Measurements from ENCODE around the gene SGSM1.
A peak's percentile ranks its signal among the peaks of the same experiment; 100 is the strongest.

Gene SGSM1

DNA sequence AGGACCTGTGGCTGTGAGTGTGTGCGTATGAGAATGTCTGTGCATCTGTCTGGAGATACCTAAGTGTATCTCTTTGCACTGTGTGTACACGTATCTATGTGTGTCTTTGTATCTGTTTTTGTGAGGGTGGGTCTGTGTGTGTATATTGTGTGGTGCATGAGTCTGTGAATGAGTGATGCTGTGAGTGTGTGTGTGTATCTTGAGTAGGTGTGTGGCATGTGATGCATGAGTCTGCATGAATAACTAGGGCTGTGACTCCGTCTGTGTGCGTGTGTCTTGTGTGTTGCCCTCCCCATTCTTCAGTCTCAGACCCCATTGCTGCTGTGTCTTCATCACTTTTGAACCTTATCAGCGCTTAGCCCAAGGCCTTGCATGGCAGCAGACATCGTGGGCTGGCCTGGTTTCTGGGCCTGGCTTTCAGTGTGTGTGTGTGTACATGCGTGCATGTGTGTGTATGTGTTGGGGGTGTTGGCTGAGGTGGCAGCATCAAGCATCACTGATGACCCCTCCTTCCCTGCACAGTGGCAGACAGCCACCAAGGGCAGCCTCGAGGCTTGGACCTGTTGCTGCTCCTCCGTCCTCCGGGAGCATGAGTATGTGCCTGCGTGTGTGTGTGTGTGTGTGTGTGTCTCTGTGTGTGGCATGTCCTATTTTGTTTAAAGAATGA lies 1.4 kb downstream of the SGSM1 start:
- peak; percentile 45 for DNase-seq (ENCODE audit: low spot score)

DNA sequence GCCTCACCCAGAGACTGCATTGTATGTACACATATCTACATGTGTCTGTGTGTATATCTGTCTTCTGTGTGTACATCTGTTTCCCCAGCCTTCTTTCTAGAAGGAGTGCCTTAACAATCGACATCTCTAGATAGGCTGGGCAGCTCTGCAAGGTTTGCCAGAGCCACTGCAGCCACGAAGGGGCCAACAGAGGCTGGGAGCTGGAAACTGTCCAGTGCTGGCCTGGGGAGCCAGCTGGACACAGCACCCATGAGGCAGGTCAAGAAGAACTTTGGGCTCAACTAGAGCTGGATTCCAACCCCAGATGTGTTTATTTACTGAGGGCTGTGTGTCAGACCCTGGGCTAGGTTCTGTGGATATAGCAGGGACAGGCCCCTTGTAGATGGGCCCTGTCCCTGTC lies 3.3 kb downstream of the SGSM1 start:
- DNase-seq (ENCODE audit: low spot score) = no peak

DNA sequence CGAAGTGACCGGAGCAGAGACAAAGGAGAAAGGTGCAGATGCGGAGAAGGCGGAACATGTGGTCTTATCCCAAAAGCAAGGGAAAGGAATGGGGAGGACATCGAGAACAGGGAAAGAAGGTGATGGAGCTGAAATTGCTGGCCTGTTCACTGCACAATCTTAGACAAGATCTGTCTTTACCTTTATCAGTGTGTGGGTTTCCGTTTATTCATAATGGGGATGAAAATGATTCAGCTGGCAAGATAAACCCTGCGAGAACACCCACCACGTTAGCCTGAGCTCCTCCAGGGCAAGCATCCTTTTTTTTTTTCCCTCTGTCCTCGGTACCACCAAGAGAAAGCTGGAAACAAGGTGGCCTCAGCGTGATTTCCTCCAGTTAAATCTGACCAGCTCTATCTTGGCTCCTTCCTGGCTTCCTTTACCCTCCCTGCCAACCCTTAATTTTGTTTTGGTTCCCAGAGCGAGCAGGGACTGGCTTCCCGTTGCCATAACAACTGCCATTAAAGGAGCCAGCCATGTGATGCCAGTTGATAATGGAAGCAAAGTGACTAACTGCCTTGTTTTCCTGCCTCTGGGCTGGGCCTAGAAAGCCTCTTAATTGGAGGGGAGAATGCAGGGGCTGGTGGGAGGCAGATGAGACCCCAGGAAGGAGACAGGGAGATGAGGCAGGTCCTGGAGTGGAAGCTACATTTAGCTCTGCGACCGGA lies 4.2 kb downstream of the SGSM1 start:
- no peak for DNase-seq (ENCODE audit: low spot score)

GRCh38 chr22:24812950-24813775 lies 7.2 kb downstream of the SGSM1 start:
- no peak for DNase-seq (ENCODE audit: low spot score)

GRCh38 chr22:24813861-24814770 lies 8.1 kb downstream of the SGSM1 start:
- DNase-seq (ENCODE audit: low spot score) = no peak

- DNase-seq (ENCODE audit: low spot score) = no peak
Measured at GRCh38 chr22:24816806-24817205, 10.8 kb downstream of the SGSM1 start.

DNA sequence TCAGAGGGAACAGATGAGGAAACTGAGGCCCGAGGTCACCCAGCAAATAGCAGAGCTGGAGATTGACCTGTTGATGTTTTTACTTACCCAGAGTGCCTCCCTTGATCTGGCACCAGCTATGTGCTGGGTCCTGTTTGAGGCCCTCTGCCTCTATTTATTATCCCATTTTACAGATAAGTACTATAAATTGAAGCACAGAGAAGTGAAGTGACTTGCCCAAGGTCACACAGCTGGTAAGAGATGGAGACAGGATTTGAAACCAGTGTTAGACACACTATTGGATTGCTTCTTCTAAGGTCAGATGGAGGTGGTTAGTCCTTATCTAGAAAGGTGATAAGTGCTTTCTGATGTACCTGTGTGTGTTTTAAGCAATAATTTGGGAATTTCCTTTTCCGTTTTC lies 13.5 kb downstream of the SGSM1 start:
- DNase-seq (ENCODE audit: low spot score) = no peak

GRCh38 chr22:24819911-24820461 lies 14.0 kb downstream of the SGSM1 start:
- DNase-seq (ENCODE audit: low spot score) = no peak

GRCh38 chr22:24822471-24822870 lies 16.5 kb downstream of the SGSM1 start:
- no peak for DNase-seq (ENCODE audit: low spot score)

DNA sequence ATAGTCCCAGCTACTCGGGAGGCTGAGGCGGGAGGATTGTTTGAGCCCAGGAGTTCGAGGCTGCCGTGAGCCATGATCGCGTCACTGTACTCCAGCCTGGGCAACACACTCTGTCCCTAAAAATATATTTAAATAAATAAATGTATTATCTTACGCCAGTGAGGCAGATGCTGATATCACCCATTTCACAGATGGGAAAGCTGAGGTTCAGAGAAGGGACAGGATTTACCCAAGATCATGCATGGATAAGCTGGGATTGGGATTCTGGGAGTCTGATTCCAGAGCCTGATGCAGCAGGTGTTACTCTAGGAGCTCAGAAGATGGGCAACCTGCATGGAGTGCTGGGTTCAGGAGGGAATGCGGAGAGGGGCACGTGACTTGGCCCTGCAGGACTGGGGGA lies 17.8 kb downstream of the SGSM1 start:
- DNase-seq (ENCODE audit: low spot score) = no peak

- no peak for DNase-seq (ENCODE audit: low spot score)
Measured at GRCh38 chr22:24824250-24824649, 18.2 kb downstream of the SGSM1 start.

GRCh38 chr22:24824915-24825314 lies 18.9 kb downstream of the SGSM1 start:
- DNase-seq (ENCODE audit: low spot score) = no peak

DNA sequence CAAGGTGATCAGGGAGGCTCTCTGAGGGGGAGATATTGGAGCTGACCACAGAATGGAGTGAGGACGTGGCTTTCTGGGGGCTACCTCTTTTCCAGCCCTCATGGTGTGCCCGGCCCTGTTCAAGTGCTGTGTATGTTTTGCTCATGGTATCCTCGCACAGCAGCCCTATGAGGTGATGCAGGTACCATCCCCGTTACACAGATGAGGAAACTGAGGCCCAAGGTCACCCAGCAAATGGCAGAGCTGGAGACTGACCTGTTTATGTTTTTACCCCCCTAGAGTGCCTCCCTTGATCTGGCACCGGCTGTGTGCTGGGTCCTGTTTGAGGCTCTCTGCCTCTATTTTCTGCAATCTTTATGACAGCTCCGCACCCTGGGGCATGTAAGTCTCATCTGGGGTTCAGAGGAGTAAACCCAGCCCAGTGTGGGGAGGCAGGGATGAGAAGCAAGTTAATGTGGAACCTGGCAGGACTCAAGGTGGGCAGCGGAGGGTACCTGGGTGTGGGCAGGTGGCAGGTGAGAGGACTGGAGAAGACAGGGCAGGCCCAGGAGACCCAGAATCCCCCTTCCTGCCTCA lies 20.8 kb downstream of the SGSM1 start:
- DNase-seq (ENCODE audit: low spot score) = no peak

DNA sequence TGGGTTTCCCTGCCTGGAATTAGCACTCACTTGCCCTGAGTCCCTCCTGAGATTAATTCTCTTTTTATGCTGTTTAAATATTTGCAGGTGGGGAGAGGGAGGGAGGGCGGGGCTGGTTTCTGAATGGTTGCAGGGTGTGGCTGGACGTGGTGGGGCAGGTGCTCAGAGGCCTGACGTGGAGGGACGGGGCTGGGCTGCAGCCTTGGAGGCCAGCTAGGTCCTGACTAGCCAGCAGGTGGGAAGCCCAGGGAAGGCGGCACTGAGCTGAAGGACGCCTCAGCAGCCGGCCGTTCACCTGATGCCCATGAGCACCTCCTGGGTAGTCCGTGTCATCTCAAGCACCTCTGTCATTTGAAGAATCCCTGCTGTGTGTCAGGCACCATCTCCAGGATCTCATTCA lies 21.3 kb downstream of the SGSM1 start:
- DNase-seq (ENCODE audit: low spot score) = no peak

DNA sequence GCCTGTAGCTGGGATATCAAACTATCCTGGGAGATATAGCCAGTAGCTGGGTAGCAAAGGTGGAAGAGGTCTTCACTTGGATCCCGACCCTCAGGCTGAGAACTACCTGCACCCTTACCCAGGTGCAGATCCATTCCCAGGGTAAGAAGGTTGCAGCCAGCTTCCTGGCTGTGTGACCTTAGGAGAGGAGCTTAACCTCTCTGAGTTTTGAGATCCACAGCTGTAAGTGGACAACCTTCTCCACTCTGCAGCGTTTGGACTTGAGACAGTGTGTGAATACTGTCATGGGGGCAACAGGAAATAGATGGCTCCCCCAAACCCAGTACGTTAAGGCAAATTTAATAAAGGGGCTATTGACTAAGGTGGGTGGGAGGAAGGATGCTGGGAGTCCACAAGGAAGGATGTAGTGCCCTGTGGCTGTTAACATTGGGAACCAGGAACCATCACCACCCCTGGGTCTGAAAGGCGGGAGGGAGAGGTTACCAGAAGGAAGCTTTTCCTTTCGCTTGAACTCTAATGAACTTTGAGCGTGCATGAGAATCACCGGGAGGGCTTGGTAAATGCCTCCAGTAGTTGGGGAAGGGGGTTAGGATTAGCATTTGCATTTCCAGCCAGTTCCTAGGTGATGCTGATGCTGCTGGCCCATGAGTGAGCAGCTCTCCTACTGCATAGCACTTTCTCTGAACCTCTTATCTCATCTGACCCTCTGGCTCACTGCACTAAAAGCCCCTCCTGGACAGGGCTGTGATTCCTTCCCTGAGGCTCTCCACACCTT lies 24.4 kb downstream of the SGSM1 start:
- no peak for DNase-seq (ENCODE audit: low spot score)

GRCh38 chr22:24831687-24832086 lies 25.7 kb downstream of the SGSM1 start:
- DNase-seq (ENCODE audit: low spot score) = no peak

DNA sequence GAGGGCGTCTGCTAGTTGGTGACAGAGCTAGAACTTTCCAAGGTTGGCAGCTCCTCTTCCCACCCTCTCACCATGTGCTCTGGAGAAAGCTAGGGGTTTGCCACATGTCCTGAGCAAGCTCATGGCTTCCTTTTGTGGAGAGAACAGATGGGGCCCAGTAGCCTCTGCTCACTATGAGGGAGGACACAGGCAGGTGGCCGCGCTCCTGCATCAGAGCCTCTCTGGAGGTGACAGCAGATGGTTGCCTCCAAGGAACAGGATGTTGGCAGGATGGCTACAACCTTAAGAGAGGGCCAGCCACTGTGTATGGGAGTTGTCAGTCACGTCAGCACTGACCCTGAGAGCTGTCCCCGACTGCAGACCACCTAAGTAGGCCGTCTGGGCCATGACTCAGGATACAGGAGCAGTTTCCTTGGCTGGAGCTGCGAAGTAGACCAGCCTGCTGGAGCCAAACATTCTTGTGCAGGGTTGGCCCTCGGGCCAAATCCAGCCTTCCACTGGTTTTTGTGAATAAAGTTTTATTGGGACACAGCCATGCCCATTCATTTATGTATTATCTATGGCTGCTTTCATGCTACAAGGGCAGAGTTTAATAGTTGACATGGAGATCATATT lies 28.0 kb downstream of the SGSM1 start:
- DNase-seq (ENCODE audit: low spot score) = no peak

- peak; percentile 19 for DNase-seq (ENCODE audit: low spot score)
Measured at GRCh38 chr22:24834845-24835570, 29.0 kb downstream of the SGSM1 start.

DNA sequence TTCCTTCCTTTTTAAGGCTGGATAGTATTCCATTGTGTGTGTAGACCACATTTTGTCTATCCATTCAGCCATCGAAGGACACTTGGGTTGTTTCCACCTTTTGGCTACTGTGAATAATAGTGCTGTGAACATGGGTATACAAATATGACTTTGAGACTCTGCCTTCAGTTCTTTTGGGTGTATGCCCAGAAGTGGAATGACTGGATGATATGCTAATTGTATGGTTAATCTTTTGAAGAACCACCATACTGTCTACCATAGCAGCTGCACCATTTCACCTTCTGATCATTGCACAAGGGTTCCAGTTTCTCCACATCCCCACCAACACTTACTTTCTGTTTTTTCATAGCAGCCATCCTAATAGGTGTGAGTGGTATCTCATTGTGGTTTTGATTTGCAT lies 30.3 kb downstream of the SGSM1 start:
- no peak for DNase-seq (ENCODE audit: low spot score)
